Calu3 (cell line): ENCODE results near the gene TUBGCP6. TPM values are rescaled to one million over a fixed set of nuclear protein-coding genes. Genes with fewer than 3 reads are reported as not detected.

Experiments used
- BruUV-seq: library from RNA; stranded (reverse); fragments of 400-500 nt; replicated peaks from 2 replicates; lab custom pipeline; 2021; lab: Mats Ljungman, UMichigan
- CTCF ChIA-PET: fragments of 300-600 bp; sonication (Branson Sonifier 250); formaldehyde crosslinking; loops from one replicate; lab custom pipeline; 2022; ENCODE audit warnings: antibody characterized with exemption; lab: Charles Lee
- DNase-seq: peaks from one replicate; pipeline ENCODE4 v3.0.0; 2022
- H3K27ac Mint-ChIP-seq: one replicate; pipeline ENCODE4 v1.8.0; 2022; ENCODE audit warnings: mixed read lengths; ENCODE audit not compliant: unreplicated experiment
- H3K27me3 Mint-ChIP-seq: one replicate; pipeline ENCODE4 v1.8.0; 2022; ENCODE audit warnings: mixed read lengths; ENCODE audit not compliant: unreplicated experiment
- H3K36me3 Mint-ChIP-seq: one replicate; pipeline ENCODE4 v1.8.0; 2022; ENCODE audit warnings: mild to moderate bottlenecking, moderate library complexity, mixed read lengths; ENCODE audit not compliant: insufficient read depth, unreplicated experiment
- H3K4me1 Mint-ChIP-seq: one replicate; pipeline ENCODE4 v1.8.0; 2022; ENCODE audit warnings: mild to moderate bottlenecking, low read depth, mixed read lengths; ENCODE audit not compliant: unreplicated experiment
- H3K4me3 Mint-ChIP-seq: one replicate; pipeline ENCODE4 v1.8.0; 2022; ENCODE audit warnings: mild to moderate bottlenecking, low read depth, moderate library complexity, mixed read lengths; ENCODE audit not compliant: unreplicated experiment
- H3K9me3 Mint-ChIP-seq: one replicate; pipeline ENCODE4 v1.8.0; 2022; ENCODE audit warnings: low read depth, mixed read lengths; ENCODE audit not compliant: unreplicated experiment
- intact Hi-C: fragments of 100-400 bp; cut with micrococcal nuclease; formaldehyde crosslinking; loops from one replicate; pipeline ENCODE4 v1.10.0; 2022; ENCODE audit not compliant: unreplicated experiment
- total RNA-seq: library from RNA; stranded (reverse); gene quantifications from 2 replicates; pipeline ENCODE4 v1.2.3, GENCODE V29; 2022
- TF ChIP-seq, protein P1 (sequence below): fragments of 200-600 bp; IDR thresholded peaks from one replicate; pipeline ENCODE4 v1.8.0; 2022; ENCODE audit warnings: antibody characterized with exemption; ENCODE audit not compliant: unreplicated experiment

The TUBGCP6 gene
- total RNA-seq, 1 experiment from 2014 or later: 49.7 TPM

DNA sequence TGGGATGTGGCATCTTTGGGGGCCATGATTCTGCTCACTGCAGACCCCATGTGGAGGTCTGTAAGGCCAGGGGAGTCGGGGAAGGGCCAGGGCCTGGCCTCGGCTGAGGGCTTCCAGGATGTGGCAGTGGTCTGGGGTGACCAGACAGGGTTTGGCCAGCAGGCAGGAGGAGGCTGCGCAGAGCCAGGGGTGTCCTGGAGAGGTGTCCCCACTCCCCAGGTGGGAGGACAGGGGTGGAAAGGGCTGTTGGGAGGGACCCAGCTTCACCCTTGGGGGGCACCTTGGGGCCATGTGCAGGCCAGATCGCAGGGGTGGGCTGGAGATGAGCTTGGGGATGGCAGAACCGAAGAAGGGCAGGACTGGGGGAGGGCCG is 70.9 kb downstream of the TUBGCP6 start:
- no TSS peak for BruUV-seq
- CTCF ChIA-PET: no interaction called here
- no peak for DNase-seq
- peaks cover 14% of the 10 kb centered on the region for H3K36me3 Mint-ChIP-seq
- no peak overlapping the region for H3K27ac Mint-ChIP-seq
- TF ChIP-seq, protein P1, sequence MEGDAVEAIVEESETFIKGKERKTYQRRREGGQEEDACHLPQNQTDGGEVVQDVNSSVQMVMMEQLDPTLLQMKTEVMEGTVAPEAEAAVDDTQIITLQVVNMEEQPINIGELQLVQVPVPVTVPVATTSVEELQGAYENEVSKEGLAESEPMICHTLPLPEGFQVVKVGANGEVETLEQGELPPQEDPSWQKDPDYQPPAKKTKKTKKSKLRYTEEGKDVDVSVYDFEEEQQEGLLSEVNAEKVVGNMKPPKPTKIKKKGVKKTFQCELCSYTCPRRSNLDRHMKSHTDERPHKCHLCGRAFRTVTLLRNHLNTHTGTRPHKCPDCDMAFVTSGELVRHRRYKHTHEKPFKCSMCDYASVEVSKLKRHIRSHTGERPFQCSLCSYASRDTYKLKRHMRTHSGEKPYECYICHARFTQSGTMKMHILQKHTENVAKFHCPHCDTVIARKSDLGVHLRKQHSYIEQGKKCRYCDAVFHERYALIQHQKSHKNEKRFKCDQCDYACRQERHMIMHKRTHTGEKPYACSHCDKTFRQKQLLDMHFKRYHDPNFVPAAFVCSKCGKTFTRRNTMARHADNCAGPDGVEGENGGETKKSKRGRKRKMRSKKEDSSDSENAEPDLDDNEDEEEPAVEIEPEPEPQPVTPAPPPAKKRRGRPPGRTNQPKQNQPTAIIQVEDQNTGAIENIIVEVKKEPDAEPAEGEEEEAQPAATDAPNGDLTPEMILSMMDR: no peak
- H3K4me1 Mint-ChIP-seq: no peaks in the 10 kb centered on the region
- peaks cover 28% of the 10 kb centered on the region for H3K27me3 Mint-ChIP-seq
- no peaks in the 10 kb centered on the region for H3K9me3 Mint-ChIP-seq
- no peak overlapping the region for H3K4me3 Mint-ChIP-seq
- intact Hi-C loops: no loop called here

DNA sequence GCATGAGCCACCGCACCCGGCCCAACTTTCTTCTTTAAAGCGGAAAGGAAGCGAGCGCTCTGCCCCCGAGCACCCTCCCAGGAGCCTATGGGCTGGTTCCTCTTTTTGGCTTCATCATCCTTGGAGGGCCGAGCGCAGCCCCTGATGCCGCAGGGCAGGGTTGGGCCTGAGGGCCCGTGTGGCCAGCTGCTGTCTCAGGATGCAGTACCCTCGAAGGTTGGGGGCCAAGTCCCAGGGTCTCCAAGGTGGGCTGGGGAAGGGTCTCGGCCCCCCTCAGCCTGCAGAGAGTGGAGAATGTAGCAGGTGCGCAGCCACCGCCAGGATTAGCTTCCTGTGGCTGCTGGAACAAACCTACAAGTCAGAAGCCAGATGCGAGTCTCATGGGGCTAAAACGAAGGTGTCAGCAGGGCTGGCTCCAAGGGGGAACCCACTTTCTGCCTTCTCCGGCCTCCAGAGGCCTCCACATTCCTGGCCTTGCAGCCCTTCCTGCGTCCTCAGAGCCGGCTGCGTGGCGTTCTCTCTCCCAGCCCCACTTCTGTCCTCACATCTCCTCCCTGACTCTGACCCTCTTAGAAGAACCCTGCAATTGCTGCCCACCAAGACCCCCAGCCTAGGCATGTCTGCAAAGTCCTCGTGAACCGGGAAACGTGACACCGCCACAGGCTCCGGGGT is 71.4 kb downstream of the TUBGCP6 start:
- Mint-ChIP-seq H3K36me3 (peaks cover 17% of the 10 kb centered on the region), H3K27ac (no peak overlapping the region), H3K4me3 (no peak overlapping the region), H3K4me1 (no peaks in the 10 kb centered on the region), H3K9me3 (no peaks in the 10 kb centered on the region), H3K27me3 (peaks cover 34% of the 10 kb centered on the region)
- DNase-seq: no peak
- no TSS peak for BruUV-seq
- TF ChIP-seq, protein P1: no peak
- CTCF ChIA-PET: no interaction called here
- intact Hi-C loops: no loop called here

DNA sequence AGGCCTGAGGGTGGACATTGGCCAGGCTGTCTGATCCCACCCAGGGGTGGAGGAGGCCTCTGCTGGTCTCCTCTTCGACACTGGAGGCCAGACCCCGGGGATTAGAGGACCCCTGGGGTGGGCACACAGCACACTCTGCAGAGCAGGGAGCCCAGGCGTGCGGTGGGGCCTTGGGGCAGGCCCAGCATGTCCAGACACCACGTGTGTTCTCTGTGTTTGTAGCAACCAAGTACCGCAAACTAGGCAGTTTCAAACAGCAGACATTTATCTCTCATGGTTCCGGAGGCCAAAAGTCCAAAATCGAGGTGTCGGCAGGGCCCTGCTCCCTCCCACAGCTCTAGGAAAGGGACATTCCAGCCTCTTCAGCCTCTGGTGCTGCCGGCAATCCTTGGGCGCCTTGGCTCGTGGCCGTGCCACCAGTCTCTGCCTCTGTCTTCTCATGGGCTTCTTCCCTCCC is 72.8 kb downstream of the TUBGCP6 start:
- H3K4me1 Mint-ChIP-seq: no peaks in the 10 kb centered on the region
- H3K27me3 Mint-ChIP-seq: peaks cover 48% of the 10 kb centered on the region
- no peak overlapping the region for H3K27ac Mint-ChIP-seq
- DNase-seq: no peak
- peaks cover 17% of the 10 kb centered on the region for H3K36me3 Mint-ChIP-seq
- CTCF ChIA-PET: interaction anchor here (0.6 kb wide), 1 partner anchor 95 kb away, joined by 6 read pairs; no protein-coding TSS in a partner anchor
- H3K4me3 Mint-ChIP-seq: no peak overlapping the region
- TF ChIP-seq, protein P1: no peak
- BruUV-seq: no TSS peak
- intact Hi-C loops: no loop called here
- no peaks in the 10 kb centered on the region for H3K9me3 Mint-ChIP-seq

DNA sequence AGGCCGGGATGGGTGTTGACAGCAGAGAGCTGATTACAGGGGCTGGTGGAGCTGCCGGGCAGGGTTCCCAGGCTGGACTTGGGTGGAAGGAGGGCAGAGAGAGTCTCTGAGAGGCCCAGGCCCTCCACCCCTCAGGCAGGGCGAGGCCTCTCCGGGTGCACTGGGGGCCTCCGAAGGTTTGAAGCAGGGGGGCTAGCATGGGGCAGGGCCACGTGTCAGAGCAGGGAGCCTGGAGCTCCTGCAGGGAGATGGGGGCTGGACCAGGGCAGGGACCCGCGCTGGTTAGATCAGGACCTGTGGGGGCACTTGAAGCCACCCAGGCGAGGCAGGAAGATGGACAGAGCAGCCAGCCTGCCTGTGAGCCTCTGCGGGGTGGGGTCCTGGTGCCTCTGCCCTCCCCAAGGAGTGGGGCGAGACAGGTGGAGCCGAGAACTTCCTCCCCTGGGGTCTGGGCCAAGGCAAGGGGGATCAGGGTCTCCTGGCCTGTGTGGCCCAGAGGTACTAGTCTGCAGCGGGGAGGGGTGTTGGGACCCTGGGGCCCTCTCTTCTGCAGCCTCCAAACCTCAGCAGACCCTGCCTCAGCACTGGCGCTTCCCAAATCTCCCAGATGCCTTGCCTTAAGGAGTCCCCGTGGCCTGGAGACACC is 73.4 kb downstream of the TUBGCP6 start:
- Mint-ChIP-seq H3K27me3 (peaks cover 48% of the 10 kb centered on the region), H3K4me3 (peak overlapping the region; percentile 65), H3K4me1 (no peaks in the 10 kb centered on the region), H3K27ac (peak overlapping the region; percentile 43), H3K36me3 (peaks cover 18% of the 10 kb centered on the region), H3K9me3 (no peaks in the 10 kb centered on the region)
- BruUV-seq: no TSS peak
- intact Hi-C loops: no loop called here
- TF ChIP-seq, protein P1: no peak
- CTCF ChIA-PET: no interaction called here
- no peak for DNase-seq
